ENCODE measurements around the gene ADAMTS6.

The ADAMTS6 gene

DNA sequence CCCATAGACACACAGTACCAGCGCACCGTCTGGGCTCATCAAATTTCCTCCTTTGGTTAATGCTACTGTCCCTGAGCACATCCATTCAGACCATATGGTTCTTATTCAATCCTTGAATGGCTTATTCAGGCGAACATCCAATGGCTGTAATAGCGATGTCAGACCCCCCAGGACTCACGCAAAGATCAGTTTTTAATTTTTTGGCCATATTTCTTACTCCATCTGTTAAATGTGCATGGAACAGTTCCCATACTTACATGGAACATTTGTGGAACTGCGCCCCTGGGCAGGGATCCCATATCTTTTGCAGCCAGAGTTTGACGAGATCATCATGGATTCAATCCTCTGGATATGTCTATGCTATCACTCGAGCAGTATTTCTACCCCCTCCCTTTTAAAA, 213.2 kb downstream of the ADAMTS6 start:
- TF ChIP-seq, protein P1, sequence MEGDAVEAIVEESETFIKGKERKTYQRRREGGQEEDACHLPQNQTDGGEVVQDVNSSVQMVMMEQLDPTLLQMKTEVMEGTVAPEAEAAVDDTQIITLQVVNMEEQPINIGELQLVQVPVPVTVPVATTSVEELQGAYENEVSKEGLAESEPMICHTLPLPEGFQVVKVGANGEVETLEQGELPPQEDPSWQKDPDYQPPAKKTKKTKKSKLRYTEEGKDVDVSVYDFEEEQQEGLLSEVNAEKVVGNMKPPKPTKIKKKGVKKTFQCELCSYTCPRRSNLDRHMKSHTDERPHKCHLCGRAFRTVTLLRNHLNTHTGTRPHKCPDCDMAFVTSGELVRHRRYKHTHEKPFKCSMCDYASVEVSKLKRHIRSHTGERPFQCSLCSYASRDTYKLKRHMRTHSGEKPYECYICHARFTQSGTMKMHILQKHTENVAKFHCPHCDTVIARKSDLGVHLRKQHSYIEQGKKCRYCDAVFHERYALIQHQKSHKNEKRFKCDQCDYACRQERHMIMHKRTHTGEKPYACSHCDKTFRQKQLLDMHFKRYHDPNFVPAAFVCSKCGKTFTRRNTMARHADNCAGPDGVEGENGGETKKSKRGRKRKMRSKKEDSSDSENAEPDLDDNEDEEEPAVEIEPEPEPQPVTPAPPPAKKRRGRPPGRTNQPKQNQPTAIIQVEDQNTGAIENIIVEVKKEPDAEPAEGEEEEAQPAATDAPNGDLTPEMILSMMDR (IDR thresholded peaks at IDR 0.05; ENCODE audit: low read depth, low read length, missing control alignments), result no peak
- no peak for DNase-seq (ENCODE audit: low read depth)
- H3K4me3 ChIP-seq (ENCODE audit: low read depth, low read length), result no peak overlapping the region

DNA sequence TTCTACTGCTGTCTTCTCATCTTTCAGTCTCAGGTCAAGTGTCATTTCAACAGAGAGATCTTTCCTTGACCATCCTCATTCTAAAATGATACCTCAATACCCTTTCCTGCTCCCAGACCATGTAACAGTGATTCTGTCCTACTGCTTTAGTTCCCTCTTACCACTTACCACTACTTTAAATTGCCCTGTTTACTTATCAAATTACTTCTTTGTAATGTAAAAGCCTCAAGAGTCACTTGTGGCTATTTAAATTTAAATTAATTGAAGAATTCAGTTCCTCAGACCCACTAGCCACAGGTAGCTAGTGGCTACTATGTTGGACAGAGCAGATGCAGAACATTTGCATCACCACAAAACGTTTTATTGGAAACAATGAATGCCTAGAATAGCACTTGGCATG, 217.3 kb downstream of the ADAMTS6 start:
- TF ChIP-seq, protein P1 (IDR thresholded peaks at IDR 0.05; ENCODE audit: low read depth, low read length, missing control alignments), result no peak
- H3K4me3 ChIP-seq (ENCODE audit: low read depth, low read length), result no peak overlapping the region
- no peak for DNase-seq (ENCODE audit: low read depth)

DNA sequence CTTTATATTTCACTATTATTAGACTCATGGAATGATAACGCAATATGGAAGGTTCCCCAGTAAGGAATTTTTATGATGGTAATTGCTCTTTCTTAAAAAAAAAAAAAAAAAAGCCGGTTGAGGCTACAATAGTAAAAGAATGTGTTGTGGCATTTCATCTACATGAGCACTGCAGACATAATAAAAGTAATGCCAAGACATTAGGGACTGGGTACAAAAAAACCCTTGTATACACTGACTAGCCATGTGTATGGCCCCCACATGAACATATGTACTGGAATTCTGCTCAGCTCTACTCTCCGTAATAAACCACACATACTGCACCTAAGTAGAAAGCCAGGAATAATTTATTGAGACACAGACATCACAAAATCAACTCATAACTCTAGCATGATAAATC, 218.4 kb downstream of the ADAMTS6 start:
- TF ChIP-seq, protein P1 (IDR thresholded peaks at IDR 0.05; ENCODE audit: low read depth, low read length, missing control alignments), result no peak
- DNase-seq (ENCODE audit: low read depth), result no peak
- H3K4me3 ChIP-seq (ENCODE audit: low read depth, low read length), result no peak overlapping the region

DNA sequence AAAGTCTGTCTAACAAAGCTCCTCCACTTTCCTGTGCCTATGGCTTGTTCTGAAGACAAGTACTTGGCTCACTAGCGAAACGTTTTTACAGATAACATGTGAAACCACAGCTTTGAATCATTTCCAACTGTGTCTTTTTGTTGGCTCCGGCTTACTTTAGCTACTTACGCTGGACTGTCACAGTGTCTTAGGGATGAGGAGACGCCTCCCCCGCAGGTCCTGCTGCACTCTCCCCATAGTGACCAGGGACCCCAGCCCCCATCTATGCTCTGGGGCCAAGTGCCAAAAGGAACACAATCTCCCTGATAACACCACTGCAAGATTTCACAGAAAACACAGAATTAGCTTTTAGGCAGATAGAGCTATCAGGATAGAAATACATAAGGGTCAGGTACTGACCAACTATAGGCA, 219.1 kb downstream of the ADAMTS6 start:
- DNase-seq (ENCODE audit: low read depth), result no peak
- TF ChIP-seq, protein P1 (IDR thresholded peaks at IDR 0.05; ENCODE audit: low read depth, low read length, missing control alignments), result no peak
- H3K4me3 ChIP-seq (ENCODE audit: low read depth, low read length), result no peak overlapping the region

DNA sequence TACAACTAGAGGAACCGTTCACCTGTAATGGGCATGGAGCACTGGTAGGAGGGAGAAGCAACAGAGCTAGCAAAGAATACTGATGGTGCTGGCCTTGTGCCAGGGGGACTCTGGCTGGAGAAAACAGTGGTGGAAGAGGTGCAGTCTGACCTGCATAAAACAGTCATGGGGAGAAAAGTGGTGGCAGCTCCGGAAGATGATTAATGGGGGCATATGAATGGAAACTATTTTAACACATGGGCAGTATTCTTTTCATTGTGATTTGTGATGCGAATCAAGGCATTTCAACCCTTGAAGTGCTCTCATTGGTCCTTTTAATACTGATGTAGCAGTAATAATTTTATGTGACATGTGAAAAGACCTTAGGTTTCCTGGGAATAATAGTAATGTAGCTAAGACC, 219.6 kb downstream of the ADAMTS6 start:
- TF ChIP-seq, protein P1 (IDR thresholded peaks at IDR 0.05; ENCODE audit: low read depth, low read length, missing control alignments), result no peak
- no peak for DNase-seq (ENCODE audit: low read depth)
- no peak overlapping the region for H3K4me3 ChIP-seq (ENCODE audit: low read depth, low read length)

DNA sequence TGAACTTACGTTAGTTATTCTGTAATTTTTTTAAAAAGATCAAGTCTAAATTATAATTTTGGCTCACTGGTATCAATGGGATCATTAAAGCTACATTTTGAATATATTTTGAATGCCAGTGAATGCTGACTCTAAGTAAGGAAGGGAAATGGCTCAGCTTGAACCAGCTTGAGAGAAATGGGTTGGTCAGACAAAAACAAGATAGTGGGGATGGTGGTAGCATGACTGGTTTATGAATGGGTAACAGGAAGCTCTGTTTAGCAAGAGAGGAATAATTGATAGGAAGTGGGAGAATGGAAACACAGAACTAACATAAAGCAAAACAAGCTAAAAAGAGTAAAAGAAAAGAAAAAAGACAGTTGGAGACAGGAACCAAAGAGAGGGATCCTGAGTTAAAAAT, 220.2 kb downstream of the ADAMTS6 start:
- no peak overlapping the region for H3K4me3 ChIP-seq (ENCODE audit: low read depth, low read length)
- DNase-seq (ENCODE audit: low read depth), result no peak
- TF ChIP-seq, protein P1 (IDR thresholded peaks at IDR 0.05; ENCODE audit: low read depth, low read length, missing control alignments), result no peak

DNA sequence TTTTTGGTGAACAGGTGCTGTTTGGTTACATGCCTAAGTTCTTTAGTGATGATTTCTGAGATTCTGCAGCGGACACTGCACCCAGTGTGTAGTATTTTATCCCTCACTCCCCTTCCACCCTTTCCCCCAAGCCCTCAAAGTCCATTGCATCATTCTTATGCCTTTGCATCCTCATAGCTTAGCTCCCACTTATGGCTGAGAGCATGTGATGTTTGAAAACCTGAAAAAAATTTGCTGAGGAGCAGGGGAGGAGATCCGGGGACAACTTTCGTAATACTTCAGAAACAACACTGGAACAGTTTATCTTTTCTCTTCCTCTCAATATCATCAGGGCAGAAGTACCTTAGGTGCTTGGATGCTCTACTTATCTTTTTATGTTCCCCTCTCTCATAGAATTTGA, 226.4 kb downstream of the ADAMTS6 start:
- no peak for DNase-seq (ENCODE audit: low read depth)
- TF ChIP-seq, protein P1 (IDR thresholded peaks at IDR 0.05; ENCODE audit: low read depth, low read length, missing control alignments), result no peak
- no peak overlapping the region for H3K4me3 ChIP-seq (ENCODE audit: low read depth, low read length)

Measured in GM12864 (cell line).